ENCODE data around the gene NMD3. TPM values are rescaled to one million over a fixed set of nuclear protein-coding genes. Genes with fewer than 3 reads are reported as not detected.

NMD3 gene
- total RNA-seq, 5 donors from 2014 or later (not counting 1 experiment from before 2014, with no cell fraction given), result 39.2 to 43.4 (median 42.4) TPM

- no peak overlapping the region for H3K27ac ChIP-seq (ENCODE audit: low read length)
- H3K4me1 ChIP-seq (ENCODE audit: control insufficient read depth in 1 of 2, extremely low read depth in 1 of 2, insufficient read depth in 2 of 2, low read length in 2 of 2), result no peaks in the 10 kb centered on the region
- Mint-ChIP-seq H3K4me3 (no peak overlapping the region), H3K27ac (no peak overlapping the region), H3K27me3 (peaks cover 10 to 21% of the 10 kb centered on the region in 2 donors), H3K4me1 (no peaks in the 10 kb centered on the region), H3K9me3 (no peaks in the 10 kb centered on the region), H3K36me3 (no peaks in the 10 kb centered on the region)
- no peaks in the 10 kb centered on the region for H3K36me3 ChIP-seq (ENCODE audit: control insufficient read depth in 2 of 2, extremely low read depth in 1 of 2, insufficient read depth in 1 of 2, low read length in 1 of 2)
- WGBS (ENCODE audit: insufficient coverage), result no CpG with 5 or more reads among the region's 4 CpGs
- peaks cover 0 to 3% of the 10 kb centered on the region in 2 experiments for H3K27me3 ChIP-seq (replicated peaks in 1 of 2; ENCODE audit: control insufficient read depth in 2 of 2, extremely low read depth in 1 of 2, insufficient read depth in 2 of 2, low read length in 1 of 2)
- ATAC-seq (replicated peaks in 1 of 4) (no peak), DNase-seq (no peak)
- H3K9me3 ChIP-seq, result no peaks in the 10 kb centered on the region
- POLR2A ChIA-PET, result no interaction called here
- CTCF ChIA-PET, result no interaction called here
- no peak overlapping the region for H3K4me3 ChIP-seq (ENCODE audit: control insufficient read depth in 1 of 2, extremely low read depth in 1 of 2, low read length in 1 of 2)
These were observed 7.5 kb upstream of the NMD3 start for GRCh38 chr3:161213644-161214043.

GRCh38 chr3:161215185-161215584, 5.9 kb upstream of the NMD3 start:
- DNase-seq, result no peak
- no peaks in the 10 kb centered on the region for H3K9me3 ChIP-seq
- peaks cover 0 to 3% of the 10 kb centered on the region in 2 experiments for H3K27me3 ChIP-seq (replicated peaks in 1 of 2; ENCODE audit: control insufficient read depth in 2 of 2, extremely low read depth in 1 of 2, insufficient read depth in 2 of 2, low read length in 1 of 2)
- POLR2A ChIA-PET, result interaction anchor here in 1 of 2 donors (0.6 kb wide), 1 partner anchor 436 kb away, joined by 3 read pairs; no protein-coding TSS in a partner anchor
- no peaks in the 10 kb centered on the region for H3K4me1 ChIP-seq (ENCODE audit: control insufficient read depth in 1 of 2, extremely low read depth in 1 of 2, insufficient read depth in 2 of 2, low read length in 2 of 2)
- no peak overlapping the region for H3K27ac Mint-ChIP-seq
- CTCF ChIA-PET, result no interaction called here
- no peaks in the 10 kb centered on the region for H3K9me3 Mint-ChIP-seq
- 94% methylated on average over 4 of the region's 4 CpGs for WGBS (ENCODE audit: insufficient coverage)
- no peak overlapping the region for H3K4me3 Mint-ChIP-seq
- H3K4me1 Mint-ChIP-seq, result peaks cover under 1 to 7% (median 3%) of the 10 kb centered on the region in 3 donors
- H3K36me3 Mint-ChIP-seq, result no peaks in the 10 kb centered on the region
- H3K36me3 ChIP-seq (ENCODE audit: control insufficient read depth in 2 of 2, extremely low read depth in 1 of 2, insufficient read depth in 1 of 2, low read length in 1 of 2), result no peaks in the 10 kb centered on the region
- H3K27ac ChIP-seq (ENCODE audit: low read length), result no peak overlapping the region
- no peak overlapping the region for H3K4me3 ChIP-seq (ENCODE audit: control insufficient read depth in 1 of 2, extremely low read depth in 1 of 2, low read length in 1 of 2)
- H3K27me3 Mint-ChIP-seq, result peaks cover 10 to 21% of the 10 kb centered on the region in 2 donors
- no peak for ATAC-seq (replicated peaks in 1 of 4)

- Mint-ChIP-seq H3K4me1 (peaks cover 11 to 21% (median 17%) of the 10 kb centered on the region in 3 donors), H3K27ac (no peak overlapping the region), H3K27me3 (peaks cover 10 to 21% of the 10 kb centered on the region in 2 donors), H3K9me3 (no peaks in the 10 kb centered on the region), H3K36me3 (no peaks in the 10 kb centered on the region), H3K4me3 (no peak overlapping the region)
- ChIA-PET CTCF (no interaction called here), POLR2A (interaction anchor here in 1 of 2 donors (0.6 kb wide), 1 partner anchor 789 kb away, joined by 3 read pairs; no protein-coding TSS in a partner anchor)
- DNase-seq, result no peak
- H3K36me3 ChIP-seq (ENCODE audit: control insufficient read depth in 2 of 2, extremely low read depth in 1 of 2, insufficient read depth in 1 of 2, low read length in 1 of 2), result no peaks in the 10 kb centered on the region
- H3K4me1 ChIP-seq (ENCODE audit: control insufficient read depth in 1 of 2, extremely low read depth in 1 of 2, insufficient read depth in 2 of 2, low read length in 2 of 2), result peaks cover 7 to 11% of the 10 kb centered on the region in 2 experiments
- no peaks in the 10 kb centered on the region for H3K9me3 ChIP-seq
- no peak for ATAC-seq (replicated peaks in 1 of 4)
- no peak overlapping the region for H3K27ac ChIP-seq (ENCODE audit: low read length)
- H3K27me3 ChIP-seq (replicated peaks in 1 of 2; ENCODE audit: control insufficient read depth in 2 of 2, extremely low read depth in 1 of 2, insufficient read depth in 2 of 2, low read length in 1 of 2), result peaks cover 0 to 3% of the 10 kb centered on the region in 2 experiments
- H3K4me3 ChIP-seq (ENCODE audit: control insufficient read depth in 1 of 2, extremely low read depth in 1 of 2, low read length in 1 of 2), result no peak overlapping the region
- 92% methylated on average over 4 of the region's 5 CpGs for WGBS (ENCODE audit: insufficient coverage)
These were observed 3.6 kb upstream of the NMD3 start for GRCh38 chr3:161217496-161217895.

- Histone ChIP-seq H3K36me3 (ENCODE audit: control insufficient read depth in 2 of 2, extremely low read depth in 1 of 2, insufficient read depth in 1 of 2, low read length in 1 of 2) (no peaks in the 10 kb centered on the region), H3K27ac (ENCODE audit: low read length) (no peak overlapping the region), H3K9me3 (no peaks in the 10 kb centered on the region), H3K27me3 (replicated peaks in 1 of 2; ENCODE audit: control insufficient read depth in 2 of 2, extremely low read depth in 1 of 2, insufficient read depth in 2 of 2, low read length in 1 of 2) (peaks cover 0 to 3% of the 10 kb centered on the region in 2 experiments), H3K4me1 (ENCODE audit: control insufficient read depth in 1 of 2, extremely low read depth in 1 of 2, insufficient read depth in 2 of 2, low read length in 2 of 2) (peaks cover 16 to 20% of the 10 kb centered on the region in 2 experiments), H3K4me3 (ENCODE audit: control insufficient read depth in 1 of 2, extremely low read depth in 1 of 2, low read length in 1 of 2) (no peak overlapping the region)
- Mint-ChIP-seq H3K27ac (peak overlapping the region in 1 of 2 donors; percentile 44), H3K9me3 (no peaks in the 10 kb centered on the region), H3K27me3 (peaks cover 10 to 17% of the 10 kb centered on the region in 2 donors), H3K4me3 (peak overlapping the region; percentile 32 to 90 (median 58)), H3K4me1 (peaks cover 27 to 36% (median 33%) of the 10 kb centered on the region in 3 donors), H3K36me3 (no peaks in the 10 kb centered on the region)
- ChIA-PET POLR2A (no interaction called here), CTCF (no interaction called here)
- no peak for DNase-seq
- ATAC-seq (replicated peaks in 1 of 4), result no peak
- WGBS (ENCODE audit: insufficient coverage), result no CpG with 5 or more reads among the region's 4 CpGs
These were observed 1.6 kb upstream of the NMD3 start for GRCh38 chr3:161219495-161219894.

- no peak for ATAC-seq (replicated peaks in 1 of 4)
- Mint-ChIP-seq H3K4me3 (peak overlapping the region; percentile 88 to 95 (median 90)), H3K4me1 (peaks cover 40 to 43% (median 41%) of the 10 kb centered on the region in 3 donors), H3K27me3 (peaks cover 0 to 6% of the 10 kb centered on the region in 2 donors), H3K36me3 (peaks cover 8% of the 10 kb centered on the region), H3K27ac (peak overlapping the region; percentile 65 to 83), H3K9me3 (no peaks in the 10 kb centered on the region)
- H3K4me3 ChIP-seq (ENCODE audit: control insufficient read depth in 1 of 2, extremely low read depth in 1 of 2, low read length in 1 of 2), result peak overlapping the region; percentile 84 to 95
- DNase-seq, result peak in 1 of 35 experiments; percentile 37
- H3K9me3 ChIP-seq, result no peaks in the 10 kb centered on the region
- POLR2A ChIA-PET, result interaction anchor here (0.6 to 1.1 kb wide), 3 partner anchors 11 to 28 kb away, joined by 3 to 4 read pairs (median 3); no protein-coding TSS in a partner anchor
- no peaks in the 10 kb centered on the region for H3K27me3 ChIP-seq (replicated peaks in 1 of 2; ENCODE audit: control insufficient read depth in 2 of 2, extremely low read depth in 1 of 2, insufficient read depth in 2 of 2, low read length in 1 of 2)
- peak overlapping the region; percentile 82 for H3K27ac ChIP-seq (ENCODE audit: low read length)
- H3K36me3 ChIP-seq (ENCODE audit: control insufficient read depth in 2 of 2, extremely low read depth in 1 of 2, insufficient read depth in 1 of 2, low read length in 1 of 2), result peaks cover 0 to 6% of the 10 kb centered on the region in 2 donors
- WGBS (ENCODE audit: insufficient coverage), result no CpG with 5 or more reads among the region's 19 CpGs
- CTCF ChIA-PET, result interaction anchor here (0.6 to 1.2 kb wide), 4 partner anchors 23 to 184 kb away, joined by 3 read pairs; no protein-coding TSS in a partner anchor
- H3K4me1 ChIP-seq (ENCODE audit: control insufficient read depth in 1 of 2, extremely low read depth in 1 of 2, insufficient read depth in 2 of 2, low read length in 2 of 2), result peaks cover 16 to 22% of the 10 kb centered on the region in 2 experiments
These were observed 892 bp downstream of the NMD3 start for GRCh38 chr3:161221806-161222600.

GRCh38 chr3:161222662-161223061, 1.6 kb downstream of the NMD3 start:
- Mint-ChIP-seq H3K36me3 (peaks cover 10% of the 10 kb centered on the region), H3K4me1 (peaks cover 42 to 43% (median 42%) of the 10 kb centered on the region in 3 donors), H3K27me3 (peaks cover 0 to 2% of the 10 kb centered on the region in 2 donors), H3K27ac (no peak overlapping the region), H3K9me3 (no peaks in the 10 kb centered on the region), H3K4me3 (peak overlapping the region; percentile 88 to 95 (median 90))
- CTCF ChIA-PET, result interaction anchor here (0.6 to 1.2 kb wide), 4 partner anchors 23 to 183 kb away, joined by 3 read pairs; no protein-coding TSS in a partner anchor
- ATAC-seq (replicated peaks in 1 of 4) (no peak), DNase-seq (no peak)
- WGBS (ENCODE audit: insufficient coverage), result no CpG with 5 or more reads among the region's 2 CpGs
- peaks cover 0 to 8% of the 10 kb centered on the region in 2 donors for H3K36me3 ChIP-seq (ENCODE audit: control insufficient read depth in 2 of 2, extremely low read depth in 1 of 2, insufficient read depth in 1 of 2, low read length in 1 of 2)
- H3K4me3 ChIP-seq (ENCODE audit: control insufficient read depth in 1 of 2, extremely low read depth in 1 of 2, low read length in 1 of 2), result no peak overlapping the region
- H3K4me1 ChIP-seq (ENCODE audit: control insufficient read depth in 1 of 2, extremely low read depth in 1 of 2, insufficient read depth in 2 of 2, low read length in 2 of 2), result peaks cover 16 to 22% of the 10 kb centered on the region in 2 experiments
- H3K9me3 ChIP-seq, result no peaks in the 10 kb centered on the region
- no peaks in the 10 kb centered on the region for H3K27me3 ChIP-seq (replicated peaks in 1 of 2; ENCODE audit: control insufficient read depth in 2 of 2, extremely low read depth in 1 of 2, insufficient read depth in 2 of 2, low read length in 1 of 2)
- no peak overlapping the region for H3K27ac ChIP-seq (ENCODE audit: low read length)
- POLR2A ChIA-PET, result interaction anchor here in 1 of 2 donors (0.6 to 1.1 kb wide), 2 partner anchors 12 to 25 kb away, joined by 3 to 4 read pairs; no protein-coding TSS in a partner anchor

Data from T-cell (primary cell).